GM23338 (cell line): Measurements from ENCODE around the gene ERI2. TPM values are rescaled to one million over a fixed set of nuclear protein-coding genes. Genes with fewer than 3 reads are reported as not detected.

ENCODE experiments used
- ATAC-seq: fragments of 200-7000 bp; cut with Tn5 transposase; 3 replicates; pipeline ENCODE4 v1.9.1; 2020
- DNase-seq: peaks from one replicate; pipeline ENCODE4 v3.0.0-alpha.2; 2015; ENCODE audit warnings: low spot score
- H2AFZ ChIP-seq: fragments of 200-600 bp; sonication (generic); 2 replicates; pipeline ENCODE4 v1.8.0; 2016; ENCODE audit warnings: antibody characterized with exemption, mild to moderate bottlenecking, moderate library complexity
- H3F3A ChIP-seq: fragments of 200-600 bp; sonication (generic); replicated peaks from 2 replicates; pipeline ENCODE4 v1.8.0; 2017; ENCODE audit warnings: antibody characterized with exemption, mixed run types, low read depth
- H3K27ac ChIP-seq: fragments of 200-600 bp; sonication (generic); 2 replicates; pipeline ENCODE4 v1.6.1; 2016; ENCODE audit warnings: low read depth
- H3K27me3 ChIP-seq: fragments of 200-600 bp; sonication (generic); 2 replicates; pipeline ENCODE4 v1.8.0; 2016; ENCODE audit warnings: mild to moderate bottlenecking, mixed run types, moderate library complexity; ENCODE audit not compliant: insufficient read depth
- H3K36me3 ChIP-seq: fragments of 200-600 bp; sonication (generic); 2 replicates; pipeline ENCODE4 v1.8.0; 2016; ENCODE audit warnings: mild to moderate bottlenecking; ENCODE audit not compliant: insufficient read depth
- H3K4me1 ChIP-seq: fragments of 200-600 bp; sonication (generic); 2 replicates; pipeline ENCODE4 v1.8.0; 2016; ENCODE audit warnings: mild to moderate bottlenecking, moderate library complexity; ENCODE audit not compliant: insufficient read depth
- H3K4me2 ChIP-seq: fragments of 200-600 bp; sonication (generic); 2 replicates; pipeline ENCODE4 v1.7.1; 2017; ENCODE audit warnings: mixed run types
- H3K4me3 ChIP-seq: fragments of 200-600 bp; sonication (generic); 2 replicates; pipeline ENCODE4 v1.6.1; 2016; ENCODE audit warnings: mixed run types
- H3K79me2 ChIP-seq: fragments of 200-600 bp; sonication (generic); replicated peaks from 2 replicates; pipeline ENCODE4 v1.8.0; 2017; ENCODE audit warnings: mild to moderate bottlenecking; ENCODE audit not compliant: insufficient read depth
- H3K9me2 ChIP-seq: fragments of 200-600 bp; sonication (generic); 2 replicates; pipeline ENCODE4 v1.8.0; 2017; ENCODE audit not compliant: insufficient read depth
- H4K20me1 ChIP-seq: fragments of 200-600 bp; sonication (generic); replicated peaks from 2 replicates; pipeline ENCODE4 v1.8.0; 2017; ENCODE audit warnings: mild to moderate bottlenecking; ENCODE audit not compliant: insufficient read depth
- H3K27ac Mint-ChIP-seq: 2 replicates; pipeline ENCODE4 v1.8.0; 2020; ENCODE audit warnings: inconsistent platforms, mild to moderate bottlenecking, moderate library complexity, mixed read lengths
- H3K27me3 Mint-ChIP-seq: 3 replicates; pipeline ENCODE4 v1.8.0; 2022; ENCODE audit warnings: low read depth, mild to moderate bottlenecking, moderate library complexity, mixed read lengths, inconsistent platforms; ENCODE audit not compliant: insufficient read depth, poor library complexity
- H3K36me3 Mint-ChIP-seq: 3 replicates; pipeline ENCODE4 v1.8.0; 2021; ENCODE audit warnings: low read depth, mild to moderate bottlenecking, inconsistent platforms, moderate library complexity, mixed read lengths
- H3K4me1 Mint-ChIP-seq: 3 replicates; pipeline ENCODE4 v1.8.0; 2020; ENCODE audit warnings: mild to moderate bottlenecking, inconsistent platforms, mixed read lengths
- H3K4me3 Mint-ChIP-seq: 3 replicates; pipeline ENCODE4 v1.8.0; 2021; ENCODE audit warnings: moderate library complexity, mild to moderate bottlenecking, inconsistent platforms, mixed read lengths
- H3K9me3 Mint-ChIP-seq: 3 replicates; pipeline ENCODE4 v1.8.0; 2020; ENCODE audit warnings: moderate library complexity, mild to moderate bottlenecking, inconsistent platforms, mixed read lengths
- CREB1 ChIP-seq: fragments of 250-450 bp; sonication (Bioruptor Pico); IDR thresholded peaks from 2 replicates; pipeline ENCODE4 v1.5.0; 2020; ENCODE audit warnings: low read depth, mild to moderate bottlenecking, moderate library complexity
- CTCF ChIP-seq, 2 experiments: fragments of 200-600 bp in 1 of 2; sonication (generic) in 1 of 2; conservative IDR thresholded peaks; 2 replicates each; pipeline versions ENCODE4 v1.5.1 to v1.6.1; 2016 to 2017; ENCODE audit warnings: antibody characterized with exemption in 2 of 2, low read depth in 2 of 2, mild to moderate bottlenecking in 2 of 2, moderate library complexity in 1 of 2
- ETS1 ChIP-seq: IDR thresholded peaks from 2 replicates; pipeline ENCODE4 v1.6.1; 2016; ENCODE audit warnings: antibody characterized with exemption
- EZH2 ChIP-seq: fragments of 200-600 bp; sonication (generic); IDR thresholded peaks from one replicate; pipeline ENCODE4 v1.8.0; 2017; ENCODE audit warnings: antibody characterized with exemption, mild to moderate bottlenecking, low read depth; ENCODE audit not compliant: unreplicated experiment
- EZH2phosphoT487 ChIP-seq: fragments of 200-600 bp; sonication (generic); IDR thresholded peaks from one replicate; pipeline ENCODE4 v1.8.1; 2018; ENCODE audit warnings: antibody characterized with exemption; ENCODE audit not compliant: unreplicated experiment
- JUNB ChIP-seq: IDR thresholded peaks from one replicate; pipeline ENCODE4 v1.6.1; 2016; ENCODE audit warnings: antibody characterized with exemption; ENCODE audit not compliant: unreplicated experiment
- NANOG ChIP-seq: IDR thresholded peaks from 2 replicates; pipeline ENCODE4 v1.6.1; 2016; ENCODE audit warnings: antibody characterized with exemption, borderline replicate concordance
- POLR2AphosphoS5 ChIP-seq: IDR thresholded peaks from 2 replicates; pipeline ENCODE4 v1.6.1; 2016; ENCODE audit warnings: antibody characterized with exemption, low read depth
- REST ChIP-seq: IDR thresholded peaks from one replicate; pipeline ENCODE4 v1.6.1; 2018; ENCODE audit warnings: antibody characterized with exemption; ENCODE audit not compliant: unreplicated experiment
- STAT1 ChIP-seq: IDR thresholded peaks from one replicate; pipeline ENCODE4 v1.6.1; 2016; ENCODE audit warnings: antibody characterized with exemption; ENCODE audit not compliant: unreplicated experiment
- ZNF114 ChIP-seq: fragments of 250-450 bp; sonication (Bioruptor Pico); IDR thresholded peaks from 2 replicates; pipeline ENCODE4 v1.5.0; 2020; ENCODE audit warnings: mild to moderate bottlenecking, moderate library complexity
- ZNF331 ChIP-seq: fragments of 250-450 bp; sonication (Bioruptor Pico); IDR thresholded peaks from 2 replicates; pipeline ENCODE4 v1.5.0; 2020; ENCODE audit warnings: low read depth, mild to moderate bottlenecking, moderate library complexity
- ZNF462 ChIP-seq: fragments of 250-450 bp; sonication (Bioruptor Pico); IDR thresholded peaks from 2 replicates; pipeline ENCODE4 v1.5.0; 2020; ENCODE audit warnings: mild to moderate bottlenecking, moderate library complexity
- polyA plus RNA-seq: library from polyadenylated mRNA; unstranded; fragments of >200 nt; fragmentation: Nextera tagmentation; extraction: Ambion mirVana; gene quantifications from 2 replicates; pipeline ENCODE4 v1.2.1, GENCODE V29; 2016
- total RNA-seq: library from RNA; depleted of rRNA; stranded (reverse); fragments of >200 nt; shearing (Covaris generic); gene quantifications from 2 replicates; pipeline ENCODE4 v1.2.3, GENCODE V29; 2014

Gene ERI2
- total and polyA plus RNA-seq, 2 experiments from 2014 or later, result 7.2 to 19.5 TPM

- Histone ChIP-seq H3K27me3 (no peaks in the 10 kb centered on the region), H3K4me3 (no peak overlapping the region), H3K36me3 (peaks cover 10% of the 10 kb centered on the region), H2AFZ (no peak overlapping the region), H3K4me1 (no peaks in the 10 kb centered on the region), H3K4me2 (no peak overlapping the region), H3F3A (no peaks in the 10 kb centered on the region), H4K20me1 (no peaks in the 10 kb centered on the region), H3K79me2 (no peaks in the 10 kb centered on the region), H3K9me2 (no peaks in the 10 kb centered on the region), H3K27ac (no peak overlapping the region)
- Mint-ChIP-seq H3K9me3 (no peaks in the 10 kb centered on the region; the same call in 1 of the 3 replicates), H3K27ac (no peak overlapping the region), H3K4me1 (no peaks in the 10 kb centered on the region), H3K4me3 (no peak overlapping the region), H3K27me3 (peaks cover 2% of the 10 kb centered on the region), H3K36me3 (peaks cover 19% of the 10 kb centered on the region; the same call in 2 of the 3 replicates)
- TF ChIP-seq ETS1 (no peak), ZNF462 (CRISPR knock-in tag) (no peak), STAT1 (no peak), ZNF114 (CRISPR knock-in tag) (no peak), CTCF (conservative IDR thresholded peaks at IDR 0.05; ENCODE audit: low read depth in 2 of 2) (no peak), ZNF331 (CRISPR knock-in tag) (no peak), REST (no peak), CREB1 (CRISPR knock-in tag) (no peak), NANOG (no peak), EZH2 (no peak), JUNB (no peak), EZH2phosphoT487 (no peak), POLR2AphosphoS5 (no peak)
- DNase-seq (no peak), ATAC-seq (no peak)
These were observed 12.8 kb upstream of the ERI2 start for GRCh38 chr16:20818929-20819585.
